CD4-positive, alpha-beta T cell treated with Interferon alpha-2 for 1 hour (primary cell): ENCODE measurements around the gene KRT77.
"Not testable (repeated sequence)": the region's sequence is repeated elsewhere in the genome, so short reads cannot be mapped to it uniquely, and the experiment has no call there.

Experiments
- DNase-seq, 2 donors: peaks; one replicate each; pipeline ENCODE4 v3.0.0-alpha.2; 2020 to 2022

KRT77 gene

DNA sequence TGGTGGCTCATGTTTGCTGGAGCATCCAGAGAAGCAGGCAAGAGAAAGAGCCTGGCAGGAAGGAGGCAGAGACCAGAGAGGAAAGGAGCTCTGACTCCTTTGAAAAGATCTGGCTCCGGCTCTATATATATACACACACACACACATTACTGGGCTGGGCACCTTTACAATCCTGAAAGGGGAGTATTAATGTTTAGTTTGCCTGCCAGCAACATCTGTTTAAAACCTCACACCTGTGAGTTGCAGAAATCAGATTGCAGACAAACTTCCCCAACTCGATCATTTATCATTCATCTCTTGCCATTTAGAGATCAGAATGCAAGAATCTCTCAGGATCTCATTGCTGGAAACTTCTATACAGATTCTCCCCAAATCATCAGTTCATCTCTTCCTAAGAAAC, at the start of gene KRT77:
Gene KRT77 (minus strand): TSS at position 101 of the 400 bp plus-strand sequence. CDS start 90 bp downstream, at position 11.
- no peak for DNase-seq

GRCh38 chr12:52752516-52752915, 49.2 kb upstream of the KRT77 start:
- DNase-seq, result no peak

DNA sequence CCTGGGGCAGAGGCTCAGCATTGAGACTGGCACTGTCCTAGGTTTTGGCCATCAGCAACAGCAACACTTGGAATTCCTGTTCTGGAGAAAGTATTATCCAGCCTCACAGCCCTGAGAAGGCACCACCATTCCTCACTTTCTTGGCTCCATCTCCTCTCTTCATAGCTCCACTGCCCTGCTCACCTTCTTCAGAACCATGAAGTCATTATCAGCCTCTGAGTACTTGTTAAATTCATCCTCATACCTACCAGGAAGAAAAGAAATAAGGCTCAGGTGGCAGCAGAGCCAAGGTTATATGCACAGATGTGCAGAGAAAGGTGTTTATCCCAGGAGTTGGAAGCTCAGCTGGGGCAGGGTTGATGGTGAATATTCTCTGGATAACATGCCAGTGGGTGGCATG, 48.5 kb upstream of the KRT77 start:
- DNase-seq, result no peak

DNA sequence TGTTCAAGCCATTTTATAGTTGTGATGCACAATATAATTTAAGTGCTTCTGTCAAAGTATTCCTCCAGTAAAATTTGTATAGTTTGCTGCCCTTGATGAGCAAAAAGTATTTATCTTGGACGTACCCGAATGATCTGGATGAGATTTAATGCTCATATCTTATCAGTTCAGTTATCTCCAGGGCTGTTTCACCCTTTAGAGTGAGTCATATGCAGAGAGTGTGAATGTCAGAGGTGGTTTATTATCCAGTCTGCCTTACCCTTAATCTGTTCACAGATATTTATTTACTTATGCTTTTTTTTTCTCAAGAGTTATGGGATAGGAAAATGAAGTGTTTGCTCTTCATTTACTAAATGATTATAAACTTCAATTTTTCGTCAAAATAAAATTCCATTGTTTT, 47.2 kb upstream of the KRT77 start:
- not testable (repeated sequence) for DNase-seq

- no peak for DNase-seq
Observed at GRCh38 chr12:52749827-52750226, 46.5 kb upstream of the KRT77 start.

- DNase-seq, result no peak
Observed at GRCh38 chr12:52748578-52748977, 45.3 kb upstream of the KRT77 start.

DNA sequence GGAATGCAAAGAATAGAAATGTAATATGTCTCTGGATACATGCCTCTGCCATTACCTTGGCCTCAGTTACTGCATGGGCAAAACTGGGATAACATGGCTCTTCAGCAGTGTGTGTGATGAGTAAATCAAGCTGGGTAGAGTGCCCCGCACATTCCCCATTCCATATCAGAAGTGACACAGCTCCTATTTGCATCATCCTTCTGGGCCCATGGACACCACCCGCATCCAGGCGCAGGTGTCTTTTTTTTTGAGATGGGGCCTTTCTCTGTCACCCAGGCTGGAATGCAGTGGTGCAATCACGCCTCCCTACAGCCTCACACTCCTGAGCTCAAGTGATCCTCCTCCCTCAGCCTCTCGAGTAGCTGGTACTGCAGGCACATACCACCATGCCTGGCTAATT, 42.2 kb upstream of the KRT77 start:
- no peak for DNase-seq

DNA sequence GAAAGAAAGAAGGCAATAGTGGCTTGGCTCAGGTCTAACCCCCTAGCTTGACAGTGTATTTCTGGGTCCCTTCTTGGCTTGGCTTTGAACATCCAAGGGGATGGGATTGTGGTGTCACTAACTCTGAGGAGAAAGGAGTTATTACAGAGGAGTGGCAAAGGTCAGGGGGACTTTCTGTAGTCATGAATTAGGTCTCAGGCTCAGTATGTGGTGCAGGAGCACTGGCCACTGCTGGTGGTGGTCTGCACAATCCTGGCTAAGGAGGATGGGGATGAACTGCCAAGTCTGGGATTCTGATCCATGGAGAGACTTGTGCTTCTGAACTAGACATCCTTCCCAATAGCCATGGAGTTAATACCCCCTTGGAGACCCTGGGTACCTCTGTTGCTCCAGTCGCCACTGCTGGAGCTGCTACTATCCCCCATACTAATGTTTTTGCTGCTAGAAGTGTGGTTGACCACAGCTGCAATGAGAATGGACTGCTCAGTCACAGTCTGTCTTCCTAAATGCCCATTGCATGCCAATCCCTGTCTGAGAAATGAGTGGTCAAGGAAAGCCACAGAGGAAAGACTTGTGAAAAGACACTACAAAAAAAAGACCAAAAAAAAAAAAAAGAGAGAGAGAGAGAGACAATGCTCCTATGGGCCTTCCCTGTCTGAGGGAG, 41.3 kb upstream of the KRT77 start:
- no peak for DNase-seq

DNA sequence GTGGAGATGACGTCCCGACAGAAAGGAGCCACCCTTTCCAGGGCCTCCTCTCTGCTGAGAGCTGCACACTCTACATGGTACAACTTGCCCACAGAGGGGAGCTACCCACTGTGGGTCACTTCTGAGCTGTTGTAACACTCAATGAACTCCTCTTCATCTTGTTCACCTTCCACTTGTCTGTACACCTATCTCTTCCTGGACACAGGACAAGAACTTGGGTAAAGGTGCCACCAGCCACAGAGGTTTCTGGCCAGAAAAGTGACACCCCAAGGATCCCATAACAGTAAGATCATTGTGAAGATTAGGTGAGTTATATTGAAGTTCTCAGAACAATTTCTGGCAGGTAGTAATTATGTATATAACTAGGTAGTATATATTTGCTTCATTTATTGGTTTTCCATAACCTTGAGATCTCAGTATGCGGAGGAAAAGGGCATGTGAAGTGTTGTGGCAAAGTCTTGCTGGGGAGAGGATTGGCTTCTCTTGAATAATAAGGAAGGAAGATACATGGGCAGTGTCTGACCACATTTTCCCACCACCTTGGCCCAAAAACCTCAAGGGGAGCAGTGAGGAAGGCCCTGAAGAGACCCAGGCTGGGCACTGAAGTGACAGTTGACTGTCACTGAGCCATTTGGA, 39.6 kb upstream of the KRT77 start:
- DNase-seq, result no peak

DNA sequence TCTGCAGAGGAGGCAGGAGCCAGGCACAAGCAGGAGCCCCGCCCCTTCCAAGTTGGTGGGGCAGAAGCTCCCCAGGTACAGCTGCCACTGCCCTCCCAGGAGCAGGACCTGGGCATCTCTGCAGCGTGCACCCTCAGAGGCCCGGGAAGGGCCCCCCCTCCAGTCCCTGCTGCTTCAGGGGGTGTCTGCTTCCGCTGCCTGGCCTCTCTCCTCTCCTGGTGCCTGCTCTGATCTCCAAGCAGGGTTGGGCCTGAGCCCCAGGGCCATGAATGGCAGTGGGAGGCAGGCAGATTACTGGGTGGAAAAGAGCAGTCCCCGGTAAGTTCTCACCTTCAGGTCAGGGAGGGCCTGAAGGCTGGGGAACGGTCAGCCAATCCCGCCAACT, 38.9 kb upstream of the KRT77 start:
- no peak for DNase-seq

DNA sequence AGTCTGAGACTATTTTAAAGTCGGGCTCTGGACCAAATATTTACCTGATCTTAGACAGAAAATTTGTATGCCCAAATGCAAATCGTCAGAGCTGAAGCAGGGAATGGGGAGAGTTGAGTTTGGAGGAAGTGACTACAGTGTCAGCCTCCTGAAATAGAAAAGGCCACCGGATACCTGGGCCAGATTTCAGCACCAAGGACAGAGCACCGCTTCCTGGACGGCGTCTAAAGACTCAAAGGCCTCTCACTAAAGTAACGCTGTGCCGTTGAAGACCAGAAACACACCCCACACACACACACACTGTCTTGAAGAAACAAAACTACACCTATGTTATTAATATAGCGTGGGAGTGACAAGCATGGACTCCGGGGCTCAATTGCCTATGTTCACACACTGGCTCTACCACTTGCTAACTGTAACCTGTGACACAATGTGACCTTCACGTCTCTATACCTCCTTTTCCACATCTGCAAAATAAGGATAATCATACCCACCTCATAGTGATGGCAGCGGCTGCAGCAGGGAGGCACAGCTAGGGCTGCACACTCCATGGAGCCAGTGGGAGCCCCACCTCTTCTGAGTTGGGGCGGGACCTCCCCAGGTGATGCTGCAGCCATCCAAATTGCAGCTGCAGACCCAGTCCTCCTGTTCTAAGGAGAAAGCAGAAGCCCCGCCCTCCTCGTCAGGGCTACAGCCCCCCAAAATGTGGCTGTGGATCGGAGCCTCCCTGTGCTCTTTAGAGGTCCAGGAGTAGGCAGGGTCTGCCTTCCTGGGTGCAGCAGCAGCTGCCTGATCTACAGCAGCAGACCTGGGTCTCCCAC, 38.3 kb upstream of the KRT77 start:
- peak; percentile 22 to 41 for DNase-seq

DNA sequence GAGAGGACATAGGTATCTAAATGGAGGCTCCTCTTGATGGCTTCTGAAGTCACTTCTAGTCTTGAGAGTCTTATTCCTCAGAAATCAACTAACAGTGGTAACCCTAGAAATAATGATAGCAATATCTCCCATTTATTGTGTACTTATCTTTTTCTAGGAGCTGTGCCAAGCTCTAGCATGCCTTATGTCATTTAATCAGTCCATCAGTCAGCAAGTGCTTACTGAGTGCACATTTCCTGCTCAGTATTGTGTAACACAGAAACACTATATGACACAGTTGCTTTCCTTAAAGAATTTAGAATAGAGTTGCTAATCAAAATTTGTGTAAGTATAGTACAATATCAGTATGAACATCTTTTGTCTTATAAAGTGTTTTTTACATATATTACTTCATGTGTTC, 37.3 kb upstream of the KRT77 start:
- DNase-seq, result no peak

DNA sequence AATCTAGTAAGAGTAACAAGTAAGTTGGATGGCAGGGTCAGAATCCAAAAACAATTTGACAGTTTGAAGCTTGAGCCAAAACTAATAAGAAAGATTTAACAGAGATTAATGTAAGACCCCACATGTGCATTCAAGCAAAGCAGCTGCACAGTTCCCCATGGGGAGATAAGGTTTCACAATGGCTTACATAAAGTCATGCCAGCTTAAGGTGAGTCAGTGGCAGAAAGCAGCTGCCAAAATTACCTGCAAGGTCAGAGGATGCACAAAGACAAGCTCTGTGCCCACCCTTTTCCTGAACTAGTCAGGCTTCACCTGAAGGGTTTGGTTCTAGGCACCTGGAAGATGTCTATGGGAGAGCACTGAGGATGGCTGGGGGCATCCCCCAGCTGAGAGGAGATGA, 36.6 kb upstream of the KRT77 start:
- no peak for DNase-seq

GRCh38 chr12:52735816-52736632, 32.7 kb upstream of the KRT77 start:
- no peak for DNase-seq

- no peak for DNase-seq
Observed at GRCh38 chr12:52735106-52735505, 31.8 kb upstream of the KRT77 start.

GRCh38 chr12:52730793-52731192, 27.5 kb upstream of the KRT77 start:
- no peak for DNase-seq

DNA sequence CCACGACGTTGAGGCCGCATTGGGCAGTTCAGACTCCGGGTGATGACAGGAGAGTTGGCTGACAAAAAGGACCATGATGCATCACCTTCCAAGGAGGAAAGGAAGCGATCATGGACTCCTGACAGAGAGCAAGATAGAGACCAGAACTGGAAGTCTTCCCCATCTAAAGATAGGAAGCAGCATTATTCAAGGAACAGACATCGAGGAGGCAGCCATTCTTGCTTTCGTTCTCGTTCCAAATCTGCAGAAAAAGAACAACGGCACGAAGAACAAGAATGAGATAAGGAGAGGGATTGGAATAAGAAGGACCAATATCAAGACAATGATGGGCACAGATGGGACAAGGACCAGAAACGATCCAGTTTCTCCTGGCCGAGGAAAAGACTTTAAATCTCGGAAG, 27.1 kb upstream of the KRT77 start:
- DNase-seq, result no peak

- DNase-seq, result no peak
Observed at GRCh38 chr12:52729147-52729546, 25.8 kb upstream of the KRT77 start.

GRCh38 chr12:52728374-52728773, 25.1 kb upstream of the KRT77 start:
- no peak for DNase-seq

DNA sequence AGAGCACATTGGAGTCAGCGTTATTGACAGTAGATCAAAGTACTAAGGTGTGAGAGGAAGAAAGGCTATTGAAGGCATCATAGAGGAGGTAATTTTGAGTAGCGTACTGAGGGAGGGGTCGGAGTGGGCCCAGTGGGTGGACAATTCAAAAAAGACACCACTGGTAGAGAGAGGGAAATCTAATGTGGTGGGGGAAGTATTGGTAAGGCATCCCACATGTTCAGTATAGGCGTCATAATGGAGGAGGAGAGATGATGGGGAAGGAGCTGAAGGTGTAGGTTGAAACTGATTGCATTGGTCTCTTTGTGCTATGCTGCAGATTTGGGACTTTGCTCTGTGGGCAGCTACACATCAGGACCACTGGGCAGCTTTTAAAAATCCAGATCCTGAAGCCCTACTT, 23.7 kb upstream of the KRT77 start:
- no peak for DNase-seq

DNA sequence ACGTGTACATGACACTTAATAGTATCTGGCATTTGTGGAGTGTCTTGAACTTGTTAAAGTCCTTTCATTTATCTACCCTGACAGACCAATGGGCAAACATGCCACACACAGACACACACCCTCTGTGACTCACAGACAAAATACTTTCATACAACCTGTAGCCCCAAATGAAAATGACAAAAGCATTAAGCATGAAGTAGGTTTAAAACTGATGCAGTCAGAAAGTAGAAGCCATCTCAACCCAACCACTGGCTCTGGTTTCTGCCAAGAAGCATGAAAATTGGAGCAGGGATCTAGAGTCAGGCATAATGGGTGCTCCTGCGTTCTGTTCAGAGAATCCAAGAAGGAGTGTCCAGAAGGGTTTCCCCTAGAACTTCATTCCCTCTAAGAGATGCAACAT, 23.1 kb upstream of the KRT77 start:
- DNase-seq, result no peak

DNA sequence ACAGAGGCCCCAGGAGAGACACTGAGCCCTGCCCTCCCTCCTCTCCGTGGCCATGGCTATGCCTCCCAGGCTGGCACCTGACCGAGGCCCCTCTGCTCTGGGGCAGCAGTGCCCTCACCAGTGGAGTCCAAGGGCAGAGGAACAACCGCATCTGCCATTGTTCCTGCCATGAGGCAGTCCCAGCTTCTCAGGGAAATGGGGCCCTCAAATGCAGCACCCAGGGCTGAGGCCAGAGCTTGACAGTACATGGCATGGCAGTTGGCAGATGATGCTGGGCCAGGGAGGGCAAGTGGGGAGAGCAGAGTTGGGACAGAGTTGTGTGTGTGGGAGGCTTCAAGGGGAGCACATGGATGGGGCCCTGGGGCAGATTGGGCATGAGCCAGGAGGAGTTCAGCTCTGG, 21.1 kb upstream of the KRT77 start:
- no peak for DNase-seq

GRCh38 chr12:52722680-52723079, 19.4 kb upstream of the KRT77 start:
- DNase-seq, result no peak
